ENCODE data around the gene DVL1. TPM values are rescaled to one million over a fixed set of nuclear protein-coding genes. Genes with fewer than 3 reads are reported as not detected.
A peak's percentile ranks its signal among the peaks of the same experiment; 100 is the strongest.

Gene DVL1
- total and polyA plus RNA-seq, 2 of the 13 experiments (the other 11 are each of a cell fraction or from before 2014, with no cell fraction given) = 30.8 to 60.4 TPM

GRCh38 chr1:1286313-1287261 is 62.6 kb downstream of the DVL1 start (continued):
- no peak for TF ChIP-seq ZFP41 (CRISPR knock-in tag; IDR thresholded peaks at IDR 0.05; ENCODE audit: borderline replicate concordance)
- no peak for TF ChIP-seq ZMYM2 (CRISPR knock-in tag; IDR thresholded peaks at IDR 0.05)
- TF ChIP-seq PHB2 (IDR thresholded peaks at IDR 0.05; ENCODE audit: partially characterized antibody) = no peak
- peak; percentile 5; the same call in 1 of the 2 replicates for TF ChIP-seq ZNF317 (CRISPR knock-in tag; IDR thresholded peaks at IDR 0.05)
- TF ChIP-seq NR2F1 (CRISPR knock-in tag; IDR thresholded peaks at IDR 0.05) = no peak
- TF ChIP-seq MEIS1 (CRISPR knock-in tag; IDR thresholded peaks at IDR 0.05; ENCODE audit: borderline replicate concordance) = 0 out of 2 replicates have a peak, but pooled peaks have one; percentile 12
- no peak for TF ChIP-seq ZNF562 (CRISPR knock-in tag; IDR thresholded peaks at IDR 0.05; ENCODE audit: borderline replicate concordance)
- peak; percentile 45 for TF ChIP-seq AGO1 (IDR thresholded peaks at IDR 0.05; ENCODE audit: low read depth, low read length, poor library complexity, severe bottlenecking)
- TF ChIP-seq BRD4 (CRISPR knock-in tag; IDR thresholded peaks at IDR 0.05) = no peak
- TF ChIP-seq AFF4 (CRISPR knock-in tag; IDR thresholded peaks at IDR 0.05) = no peak
- TF ChIP-seq ETV6 (CRISPR knock-in tag; conservative IDR thresholded peaks at IDR 0.05) = no peak
- TF ChIP-seq ZNF101 (CRISPR knock-in tag; IDR thresholded peaks at IDR 0.05; ENCODE audit: borderline replicate concordance, low read depth) = no peak
- no peak for TF ChIP-seq HMG20A (CRISPR knock-in tag; IDR thresholded peaks at IDR 0.05; ENCODE audit: borderline replicate concordance)
- TF ChIP-seq MYC (CRISPR knock-in tag; IDR thresholded peaks at IDR 0.05; ENCODE audit: borderline replicate concordance) = 0 out of 2 replicates have a peak, but pooled peaks have one; percentile 21
- TF ChIP-seq PATZ1 (CRISPR knock-in tag; IDR thresholded peaks at IDR 0.05) = peak; percentile 9; the same call in 1 of the 2 replicates
- TF ChIP-seq ZNF512B (CRISPR knock-in tag; IDR thresholded peaks at IDR 0.05; ENCODE audit: borderline replicate concordance) = no peak
- no peak for TF ChIP-seq RFX5 (IDR thresholded peaks at IDR 0.05; ENCODE audit: low read depth, low read length)

Data from HepG2 (cell line).